ENCODE measurements around the gene PFDN1. TPM values are rescaled to one million over a fixed set of nuclear protein-coding genes. Genes with fewer than 3 reads are reported as not detected.

Gene PFDN1
- total and polyA plus RNA-seq, 11 donors: 53.8 to 140 (median 75.0) TPM

- ATAC-seq: no peak
- Histone ChIP-seq H3K27me3 (no peaks in the 10 kb centered on the region), H3K9me3 (no peaks in the 10 kb centered on the region), H3K27ac (no peak overlapping the region), H3K36me3 (peaks cover 0 to 18% (median 0%) of the 10 kb centered on the region in 9 donors), H3K4me1 (peaks cover 0 to 42% (median 19%) of the 10 kb centered on the region in 12 donors), H3K4me3 (no peak overlapping the region)
- intact Hi-C loops (cut with DNase I): no loop called here
- DNase-seq: no peak
- TF ChIP-seq POLR2A (IDR thresholded peaks at IDR 0.05) (no peak), CTCF (IDR thresholded peaks at IDR 0.05) (no peak)
- 51 to 63% (median 54%) methylated on average over 2 of the region's 2 CpGs for WGBS, 4 donors
Observed at GRCh38 chr5:140207250-140207964, 95.5 kb downstream of the PFDN1 start.

DNA sequence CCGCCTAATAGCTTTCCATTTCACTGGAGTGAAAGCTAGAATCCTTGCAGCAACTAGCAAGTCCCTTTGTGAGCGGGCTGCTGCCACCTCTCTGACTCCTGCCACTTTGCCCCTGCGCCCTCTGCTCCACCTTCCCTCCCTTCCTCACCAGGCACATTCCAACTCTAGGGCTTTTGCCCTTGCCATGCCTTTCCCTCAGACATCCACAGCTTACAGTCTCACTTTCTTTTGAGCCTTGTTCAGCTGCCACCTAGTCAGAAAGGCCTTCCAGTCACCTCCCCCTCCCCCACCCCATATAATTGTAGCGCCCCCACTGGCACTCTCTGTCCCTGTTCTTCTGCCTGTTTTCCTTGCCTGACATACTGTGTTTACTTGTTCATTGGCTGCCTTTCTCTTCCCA lies 96.9 kb downstream of the PFDN1 start:
- H3K9me3 ChIP-seq: no peaks in the 10 kb centered on the region
- H3K27me3 ChIP-seq: no peaks in the 10 kb centered on the region
- peaks cover 0 to 46% (median 21%) of the 10 kb centered on the region in 12 donors for H3K4me1 ChIP-seq
- TF ChIP-seq CTCF (IDR thresholded peaks at IDR 0.05): peak in 4 of 12 donors; percentile 6 to 32 (median 16)
- no peak for TF ChIP-seq POLR2A (IDR thresholded peaks at IDR 0.05)
- ATAC-seq: peak; percentile 32 to 72 (median 70)
- H3K27ac ChIP-seq: peak overlapping the region in 10 of 12 donors; percentile 5 to 79 (median 58)
- intact Hi-C loops (cut with DNase I): no loop called here
- no peak overlapping the region for H3K4me3 ChIP-seq
- peaks cover 0 to 6% (median 0%) of the 10 kb centered on the region in 9 donors for H3K36me3 ChIP-seq
- 67 to 76% (median 69%) methylated on average over 4 of the region's 4 CpGs for WGBS, 4 donors
- peak in 1 of 5 donors; percentile 27 for DNase-seq

GRCh38 chr5:140205216-140205615 lies 97.7 kb downstream of the PFDN1 start:
- intact Hi-C loops (cut with DNase I): no loop called here
- WGBS, 4 donors: 25 to 62% (median 44%) methylated on average over 2 of the region's 2 CpGs
- no peak for DNase-seq
- H3K36me3 ChIP-seq: peaks cover 0 to under 1% (median 0%) of the 10 kb centered on the region in 9 donors
- H3K27me3 ChIP-seq: no peaks in the 10 kb centered on the region
- TF ChIP-seq POLR2A (IDR thresholded peaks at IDR 0.05): no peak
- no peak for TF ChIP-seq CTCF (IDR thresholded peaks at IDR 0.05)
- ATAC-seq: peak; percentile 49 to 78 (median 60)
- H3K4me3 ChIP-seq: no peak overlapping the region
- peak overlapping the region in 9 of 12 donors; percentile 21 to 79 (median 65) for H3K27ac ChIP-seq
- H3K9me3 ChIP-seq: no peaks in the 10 kb centered on the region
- peaks cover 0 to 46% (median 21%) of the 10 kb centered on the region in 12 donors for H3K4me1 ChIP-seq

- ATAC-seq: no peak
- no peaks in the 10 kb centered on the region for H3K27me3 ChIP-seq
- no peak for DNase-seq
- peaks cover 0 to 44% (median 19%) of the 10 kb centered on the region in 12 donors for H3K4me1 ChIP-seq
- H3K27ac ChIP-seq: no peak overlapping the region
- peaks cover 0 to 10% (median 0%) of the 10 kb centered on the region in 9 donors for H3K36me3 ChIP-seq
- no peak overlapping the region for H3K4me3 ChIP-seq
- 49 to 81% (median 62%) methylated on average over 2 of the region's 2 CpGs for WGBS, 4 donors
- TF ChIP-seq CTCF (IDR thresholded peaks at IDR 0.05) (no peak), POLR2A (IDR thresholded peaks at IDR 0.05) (no peak)
- no peaks in the 10 kb centered on the region for H3K9me3 ChIP-seq
- intact Hi-C loops (cut with DNase I): no loop called here
Observed at GRCh38 chr5:140202610-140203009, 100.3 kb downstream of the PFDN1 start.
